H1 (cell line): ENCODE data around the gene TBX4. TPM values are rescaled to one million over a fixed set of nuclear protein-coding genes. Genes with fewer than 3 reads are reported as not detected.

Experiments
- CHD7 ChIP-seq: fragments of 300-600 bp; sonication (generic); IDR thresholded peaks from 2 replicates; pipeline ENCODE4 v1.7.1; 2012; ENCODE audit warnings: low read length, moderate library complexity, mild to moderate bottlenecking, inconsistent platforms; ENCODE audit not compliant: insufficient replicate concordance
- GABPA ChIP-seq: IDR thresholded peaks from 2 replicates; pipeline ENCODE4 v1.6.1; 2011; ENCODE audit warnings: mild to moderate bottlenecking, low read length, moderate library complexity, borderline replicate concordance; ENCODE audit not compliant: insufficient read depth
- polyA plus RNA-seq, 7 experiments: library from polyadenylated mRNA; depleted of rRNA in 3 of 7; stranded (reverse) in 5 of 7; unstranded in 2 of 7; fragments of >200 nt in 5 of 7; fragments of 200-250 nt in 2 of 7; gene quantifications; 1 replicate in 5 of 7; 2 replicates in 1 of 7; 4 replicates in 1 of 7; pipeline versions ENCODE4 v1.2.1 to v1.2.3, GENCODE V29; 2011 to 2013; ENCODE audit warnings: missing spikeins in 2 of 7, mixed read lengths in 2 of 7
- total RNA-seq: library from RNA; stranded (reverse); fragmentation: NEBNext Ultra II Directional; extraction: Animal tissue kit (Norgen Biotek cat#: 25700); gene quantifications from 2 replicates; pipeline ENCODE4 v1.2.1, GENCODE V29; 2021

The TBX4 gene
- total and polyA plus RNA-seq, 2 of the 8 experiments (the other 6 are each of a cell fraction or from before 2014, with no cell fraction given), result 0.02 TPM; not detected in 1

GRCh38 chr17:61444831-61445230 is 7.4 kb upstream of the TBX4 start (continued):
- TF ChIP-seq CHD7 (no peak), GABPA (no peak)
